Stimulated activated CD4-positive, alpha-beta T cell treated with anti-CD3 and anti-CD28 coated beads, Interleukin-2, amount 100 ng/mL, for 4 hours (primary cell): ENCODE data around the gene PRPF38A.

ENCODE experiments used
- DNase-seq: peaks from one replicate; pipeline ENCODE4 v3.0.0-alpha.2; 2020; ENCODE audit warnings: low read depth

The PRPF38A gene

GRCh38 chr1:52399629-52400028 is 4.8 kb upstream of the PRPF38A start:
- no peak for DNase-seq

DNA sequence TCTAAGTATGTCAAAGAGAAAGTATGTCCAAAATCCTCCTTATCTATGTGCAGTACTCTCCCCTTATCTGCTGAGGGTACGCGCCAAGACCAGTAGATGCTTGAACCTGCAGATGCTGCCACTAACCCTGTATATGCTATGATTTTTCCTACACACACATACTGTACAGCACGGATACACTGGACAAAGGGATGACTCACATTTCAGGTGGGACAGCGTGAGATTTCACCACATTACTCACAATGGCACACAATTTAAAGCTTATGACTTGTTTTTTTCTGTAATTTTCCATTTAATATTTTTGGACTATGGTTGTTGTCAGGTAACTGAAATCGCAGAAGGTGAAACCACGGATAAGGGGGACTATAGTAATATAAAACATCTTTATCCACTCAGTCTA is 4.3 kb upstream of the PRPF38A start:
- no peak for DNase-seq

- DNase-seq, result no peak
These were observed 1.6 kb upstream of the PRPF38A start for GRCh38 chr1:52402860-52403240.

DNA sequence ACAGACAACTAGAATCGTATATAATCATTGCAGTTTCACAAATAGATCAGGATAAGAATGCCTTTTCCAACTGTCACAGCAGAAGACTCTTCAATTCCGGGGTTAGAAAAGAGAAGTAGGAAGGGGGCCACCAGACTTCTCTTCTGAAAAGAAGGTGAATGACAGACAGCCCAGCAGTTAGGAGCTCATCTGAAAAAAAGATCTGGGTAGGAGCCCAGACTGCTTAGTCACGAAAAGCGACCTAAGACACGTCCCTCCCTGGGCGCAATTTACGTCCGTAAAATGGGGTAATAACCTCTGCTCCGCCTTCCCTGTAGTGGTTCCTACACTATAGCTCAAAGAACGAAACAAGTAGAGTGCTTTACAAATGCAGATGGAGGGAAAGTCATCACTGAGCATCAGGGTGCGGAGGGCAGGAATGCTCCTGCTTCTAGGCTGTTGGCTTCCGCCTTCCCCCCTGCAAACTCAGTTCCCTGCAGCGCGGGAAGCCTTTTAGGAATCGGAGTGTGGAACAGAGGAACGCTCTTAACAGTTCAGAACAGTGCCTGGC is 761 bp upstream of the PRPF38A start:
- DNase-seq, result peak; percentile 10

DNA sequence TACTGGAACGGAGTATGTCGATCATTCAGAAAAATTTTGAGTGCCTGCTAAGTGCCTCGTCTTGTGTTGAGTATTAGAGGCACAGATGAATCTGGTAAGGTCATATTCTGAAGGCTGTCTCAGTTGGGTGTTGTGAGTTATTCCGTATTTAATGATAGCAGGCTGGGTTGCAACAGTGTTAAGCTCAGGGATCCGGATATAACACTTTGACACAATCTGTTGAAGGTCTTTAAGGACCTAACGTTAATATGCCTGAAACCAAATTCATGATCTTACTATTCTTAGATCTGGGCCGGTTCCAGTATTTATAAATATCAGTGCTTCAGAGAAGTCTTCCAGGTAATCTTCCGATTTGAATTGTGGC is 555 bp downstream of the PRPF38A start:
- DNase-seq, result no peak

- no peak for DNase-seq
These were observed 9.1 kb downstream of the PRPF38A start for GRCh38 chr1:52413410-52413989.

DNA sequence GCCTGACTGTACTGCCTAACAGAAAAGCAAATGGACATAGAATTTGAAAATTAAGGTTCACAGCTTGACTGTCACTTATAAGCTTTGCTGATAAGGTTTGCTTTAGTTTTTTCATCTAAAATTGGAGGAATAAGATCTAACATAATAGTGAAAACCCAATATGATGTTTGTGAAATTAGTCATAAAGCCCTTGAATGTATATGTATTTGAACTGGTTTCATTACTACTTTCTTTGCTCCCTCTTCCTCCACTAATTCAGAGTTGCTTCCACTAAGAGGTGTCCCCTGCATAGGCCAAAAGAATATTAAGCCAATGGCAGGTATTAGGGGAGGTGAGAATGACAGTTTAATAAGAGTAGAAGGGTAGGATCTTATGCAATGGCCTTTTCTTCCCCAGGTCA is 10.5 kb downstream of the PRPF38A start:
- no peak for DNase-seq

DNA sequence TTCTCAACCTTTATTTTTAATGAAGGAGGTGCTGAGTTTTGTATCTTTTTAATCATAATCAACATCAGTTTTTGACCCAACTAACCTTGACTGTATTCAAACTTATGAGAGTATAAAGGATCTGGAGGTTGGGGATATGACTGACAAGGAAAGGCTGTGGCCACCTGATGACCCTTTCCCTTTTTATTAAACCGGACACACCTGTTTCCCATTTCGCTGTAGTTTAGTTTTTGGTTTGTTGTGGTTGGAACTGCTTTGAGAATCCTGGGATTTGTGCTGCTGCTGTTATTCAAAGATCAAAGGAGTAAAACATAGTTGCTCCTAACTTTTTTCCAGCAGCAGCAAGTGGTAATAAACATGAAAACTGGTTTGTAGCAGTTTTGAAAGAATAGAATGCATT is 12.4 kb downstream of the PRPF38A start:
- no peak for DNase-seq

DNA sequence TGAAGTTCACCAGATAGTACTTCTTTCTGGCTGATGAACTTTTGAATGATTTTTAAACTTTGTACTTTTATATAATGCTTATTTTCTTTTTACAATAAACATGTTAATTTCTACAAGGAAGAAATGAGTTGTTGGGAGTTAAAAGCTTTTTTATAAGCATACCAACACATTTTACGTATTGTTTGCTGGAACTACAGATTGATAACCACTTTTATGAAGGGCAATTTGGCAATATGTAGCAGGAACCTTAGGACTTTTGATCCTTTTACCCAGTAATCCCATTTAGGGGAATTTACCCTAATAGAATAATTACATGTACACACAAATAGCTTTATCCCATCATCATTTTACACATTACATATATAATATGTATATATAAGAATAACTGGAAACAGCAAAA is 16.3 kb downstream of the PRPF38A start:
- DNase-seq, result no peak

- DNase-seq, result no peak
These were observed 18.7 kb downstream of the PRPF38A start for GRCh38 chr1:52423055-52423454.

DNA sequence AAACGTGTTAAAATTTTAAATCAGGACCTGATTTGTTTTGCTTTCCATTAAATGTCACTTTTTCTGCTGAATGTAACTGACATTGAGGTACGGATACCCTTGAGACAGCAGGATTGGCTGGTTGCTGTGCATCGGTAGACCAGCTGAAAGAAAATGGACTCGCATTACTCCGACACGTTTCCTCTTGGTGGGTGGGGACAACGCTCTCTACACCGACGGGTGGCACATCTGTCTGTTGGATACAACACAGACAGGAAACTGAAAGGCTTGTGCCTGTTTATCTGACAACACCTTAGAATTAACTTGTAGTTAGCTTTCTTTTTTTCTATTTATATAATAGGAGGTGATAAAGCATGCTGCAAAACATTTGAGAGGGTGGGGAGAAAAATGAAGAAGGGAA is 19.4 kb downstream of the PRPF38A start:
- peak; percentile 52 for DNase-seq

GRCh38 chr1:52424231-52424636 is 19.8 kb downstream of the PRPF38A start:
- DNase-seq, result no peak

DNA sequence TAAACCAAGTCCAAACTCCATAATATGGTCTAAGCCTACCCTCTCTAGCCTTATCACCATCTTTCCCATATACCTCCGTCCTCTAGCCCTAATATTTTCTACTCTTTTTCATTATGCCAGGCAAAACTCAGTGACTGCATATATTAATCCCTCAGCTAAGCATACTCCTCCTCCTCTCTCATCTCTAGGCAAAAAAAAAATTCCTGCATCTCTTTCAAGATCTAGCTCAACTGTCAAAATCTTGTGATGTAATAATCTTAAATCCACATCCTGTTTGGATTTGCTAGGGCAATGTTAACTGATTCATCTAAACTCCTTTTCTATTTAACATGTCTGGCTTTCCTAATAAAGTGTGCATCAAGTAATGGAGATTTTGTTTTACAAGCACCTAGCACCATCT is 20.4 kb downstream of the PRPF38A start:
- no peak for DNase-seq

DNA sequence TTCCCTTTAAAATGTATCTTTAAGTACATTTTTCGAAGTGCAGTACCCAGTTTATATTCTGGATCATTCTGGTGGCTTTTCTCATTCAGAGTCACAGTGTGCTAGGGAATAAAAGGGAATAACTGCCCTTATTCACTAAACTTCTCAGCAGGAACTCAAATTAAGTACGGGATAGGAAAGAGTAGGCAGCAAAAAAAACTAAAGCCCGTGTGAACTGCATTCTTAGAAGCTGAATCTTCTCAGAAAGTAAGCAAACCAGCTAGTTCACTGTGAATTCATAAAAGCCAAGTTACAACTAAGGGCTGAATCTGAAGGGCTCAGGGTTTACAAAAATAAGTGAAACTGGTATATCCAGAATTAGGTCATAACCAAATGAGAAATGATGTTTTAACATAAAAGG is 22.0 kb downstream of the PRPF38A start:
- DNase-seq, result no peak

DNA sequence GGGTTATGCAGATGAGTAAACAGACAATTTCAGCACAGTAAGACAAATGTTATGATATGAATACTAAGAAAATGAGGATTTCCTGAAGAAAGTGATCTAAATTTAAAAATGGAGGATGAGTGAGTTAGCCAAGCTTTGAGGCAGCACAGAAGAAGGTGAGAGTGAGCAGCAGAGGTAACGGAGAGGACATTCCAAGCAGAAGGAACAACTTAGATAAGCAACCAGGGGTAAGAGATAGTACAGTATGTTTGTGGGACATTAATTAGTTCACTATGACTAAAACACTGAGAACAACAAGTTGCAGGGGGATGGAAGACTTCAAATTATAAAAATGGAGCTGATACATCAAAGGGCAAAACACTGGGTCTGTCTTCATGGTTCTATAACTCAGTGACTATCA is 22.8 kb downstream of the PRPF38A start:
- DNase-seq, result no peak

DNA sequence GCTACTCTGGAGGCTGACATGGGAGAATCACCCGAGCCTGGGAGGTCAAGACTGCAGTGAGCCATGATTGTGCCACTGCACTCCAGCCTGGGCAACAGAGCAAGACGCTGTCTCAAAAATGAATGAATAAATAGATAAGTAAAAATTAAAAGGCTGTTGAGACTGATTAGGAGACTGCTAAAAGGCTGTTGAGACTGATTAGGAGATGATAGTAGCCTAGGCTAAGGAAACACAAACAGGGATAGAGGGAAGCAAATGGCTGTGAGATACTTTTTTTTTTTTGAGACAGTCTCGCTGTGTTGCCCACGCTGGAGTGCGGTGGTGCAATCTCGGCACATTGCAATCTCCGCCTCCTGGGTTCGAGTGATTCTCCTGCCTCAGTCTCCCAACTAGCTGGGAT is 28.4 kb downstream of the PRPF38A start:
- DNase-seq, result no peak

DNA sequence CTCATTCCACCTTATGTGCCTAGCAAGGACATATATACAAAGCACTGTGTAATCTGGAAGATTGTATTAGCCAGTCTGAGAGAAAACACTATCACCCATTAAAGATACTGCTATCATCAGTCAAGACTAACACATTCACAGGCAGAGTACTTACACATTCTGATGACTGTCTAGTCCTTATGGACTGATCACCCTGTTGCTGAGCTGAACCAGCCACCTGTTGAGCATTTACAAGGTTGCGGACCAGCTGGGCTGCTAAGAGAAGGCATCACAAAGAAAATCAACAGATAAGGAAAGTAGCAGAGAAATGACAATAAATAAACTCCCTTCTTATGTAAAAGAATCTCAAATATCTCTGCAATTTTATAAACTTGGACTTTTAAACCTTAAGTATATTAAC is 30.8 kb downstream of the PRPF38A start:
- no peak for DNase-seq

DNA sequence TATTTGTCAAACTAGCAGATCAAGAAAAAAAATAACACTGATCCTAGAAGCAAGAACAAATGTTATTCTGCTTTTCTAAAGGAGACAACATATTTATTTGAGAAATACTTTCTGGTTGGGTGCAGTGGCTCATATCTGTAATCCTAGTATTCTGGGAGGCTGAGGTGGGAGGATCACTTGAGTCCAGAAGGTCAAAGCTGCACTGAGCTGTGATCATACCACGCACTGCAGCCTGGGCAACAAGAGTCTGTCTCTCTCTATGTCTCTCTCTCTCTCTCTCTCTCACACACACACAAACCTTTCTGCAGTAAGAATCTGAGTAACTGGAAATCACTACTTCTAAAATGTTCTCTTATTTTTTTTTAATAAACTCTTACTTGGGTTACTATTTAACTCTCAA is 31.2 kb downstream of the PRPF38A start:
- DNase-seq, result no peak

- DNase-seq, result no peak
These were observed 32.4 kb downstream of the PRPF38A start for GRCh38 chr1:52436817-52437216.

GRCh38 chr1:52439976-52440375 is 35.6 kb downstream of the PRPF38A start:
- no peak for DNase-seq

GRCh38 chr1:52444463-52444862 is 40.1 kb downstream of the PRPF38A start:
- no peak for DNase-seq

DNA sequence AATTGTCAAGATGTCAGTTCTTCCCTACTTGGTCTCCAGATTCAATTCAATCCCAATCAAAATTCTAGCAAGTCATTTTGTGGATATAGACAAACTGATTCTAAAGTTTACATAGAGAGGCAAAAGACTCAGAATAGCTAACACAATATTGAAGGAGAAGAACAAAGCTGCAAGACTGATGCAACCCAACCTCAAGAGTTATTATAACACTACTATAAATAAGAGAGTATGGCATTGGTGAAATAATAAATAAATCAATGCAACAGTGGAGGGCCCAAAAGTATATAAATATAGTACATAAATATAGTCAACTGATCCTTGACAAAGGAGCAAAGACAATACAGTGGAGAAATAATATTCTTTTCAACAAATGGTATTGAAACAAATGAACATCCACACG is 49.7 kb downstream of the PRPF38A start:
- DNase-seq, result no peak

DNA sequence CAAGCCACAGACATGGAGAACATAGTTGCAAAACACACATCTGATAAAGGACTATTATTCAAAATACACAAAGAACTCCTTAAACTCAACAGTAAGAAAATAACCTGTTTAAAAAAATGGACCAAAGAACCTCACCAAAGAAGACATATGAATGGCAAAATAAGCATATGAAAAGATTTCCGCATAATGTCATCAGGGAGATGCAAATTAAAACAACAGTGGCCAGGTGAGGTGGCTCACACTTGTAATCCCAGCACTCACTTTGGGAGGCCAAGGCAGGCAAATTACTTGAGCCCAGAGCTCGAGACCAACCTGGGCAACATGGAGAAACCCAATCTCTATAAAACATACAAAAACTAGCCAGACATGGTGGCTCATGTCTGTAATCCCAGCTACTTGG is 50.4 kb downstream of the PRPF38A start:
- DNase-seq, result no peak

DNA sequence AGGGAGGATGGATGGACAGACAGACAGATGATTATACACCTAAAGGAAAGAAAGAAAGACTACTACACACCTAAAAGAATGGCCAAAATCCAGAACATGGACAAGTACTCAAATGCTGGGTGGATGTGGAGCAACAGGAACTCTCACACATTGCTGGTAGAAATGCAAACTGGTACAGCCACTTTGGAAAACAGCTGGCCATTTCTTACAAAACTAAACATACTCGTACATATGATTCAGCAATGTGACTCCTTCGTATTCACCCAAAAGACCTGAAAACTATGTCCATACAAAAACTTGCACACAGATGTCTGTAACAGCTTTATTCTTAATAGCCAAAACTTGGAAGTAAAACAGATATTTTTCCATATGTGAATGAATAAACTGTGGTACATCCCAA is 51.3 kb downstream of the PRPF38A start:
- no peak for DNase-seq

- DNase-seq, result no peak
These were observed 56.3 kb downstream of the PRPF38A start for GRCh38 chr1:52460694-52461093.
